GM12874 (cell line): ENCODE measurements around the gene IL1RAPL2.

Experiments
- CTCF ChIP-seq: IDR thresholded peaks from 2 replicates; pipeline ENCODE4 v1.5.1; 2011; ENCODE audit warnings: low read depth, mild to moderate bottlenecking, control low read depth, low read length, moderate library complexity; ENCODE audit not compliant: insufficient read depth

The IL1RAPL2 gene

DNA sequence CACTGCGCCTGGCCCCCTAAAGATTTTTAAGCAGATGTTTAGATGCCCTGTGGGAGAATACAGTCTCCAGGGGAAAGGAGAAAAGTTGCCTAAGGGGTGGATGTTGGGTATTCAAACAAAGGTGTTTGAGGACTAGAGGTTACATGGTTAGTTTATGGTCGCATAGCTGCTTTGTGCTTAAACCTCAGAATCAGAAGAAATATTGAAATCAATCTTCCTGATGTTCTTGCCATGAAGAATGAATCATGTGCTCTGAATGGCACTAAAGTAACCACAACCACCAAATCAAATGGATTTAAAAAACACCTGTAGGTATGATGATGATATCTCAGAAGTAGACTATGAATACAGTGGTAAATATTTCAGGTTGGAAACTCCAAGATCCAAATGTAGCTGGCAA is 697.2 kb downstream of the IL1RAPL2 start:
- no peak for TF ChIP-seq CTCF

DNA sequence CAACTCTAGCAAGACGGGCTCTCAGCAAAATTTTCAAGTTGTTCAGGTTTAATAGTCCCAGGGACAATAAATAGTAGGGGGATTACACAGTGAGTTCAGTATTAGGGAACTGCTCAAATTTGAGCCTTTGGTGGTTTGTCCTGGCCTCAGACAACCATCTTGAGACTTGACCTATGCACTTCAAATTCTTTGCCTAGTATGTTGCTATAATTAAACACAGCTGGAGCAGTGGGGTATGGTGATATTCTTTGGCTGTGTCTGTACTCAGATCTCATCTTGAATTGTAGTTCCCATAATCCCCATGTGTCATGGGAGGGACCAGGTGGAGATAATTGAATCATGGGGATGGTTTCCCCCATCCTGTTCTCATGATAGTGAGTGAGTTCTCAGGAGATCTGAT is 697.8 kb downstream of the IL1RAPL2 start:
- no peak for TF ChIP-seq CTCF

DNA sequence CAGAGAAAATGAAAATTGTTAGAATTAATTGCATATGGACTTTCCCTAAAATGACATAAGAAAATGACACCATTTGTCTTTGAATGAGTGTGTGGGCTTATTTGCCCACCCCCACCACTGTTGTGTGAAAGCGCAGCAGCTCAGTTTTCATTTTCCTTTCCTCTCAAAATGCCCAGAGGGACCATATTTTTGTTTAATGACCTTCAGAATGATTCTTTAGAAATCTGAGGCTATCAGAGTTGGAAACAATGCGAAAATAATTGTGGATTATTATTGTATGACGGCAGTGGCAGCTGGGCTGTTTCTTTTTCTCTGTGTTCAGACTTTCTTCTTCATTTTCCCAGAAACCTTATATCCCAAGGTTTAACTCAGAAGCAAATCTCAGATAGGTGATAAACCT is 699.1 kb downstream of the IL1RAPL2 start:
- TF ChIP-seq CTCF = no peak

GRCh38 chrX:105266456-105266855 is 700.5 kb downstream of the IL1RAPL2 start:
- TF ChIP-seq CTCF = no peak

GRCh38 chrX:105267167-105267566 is 701.2 kb downstream of the IL1RAPL2 start:
- no peak for TF ChIP-seq CTCF

DNA sequence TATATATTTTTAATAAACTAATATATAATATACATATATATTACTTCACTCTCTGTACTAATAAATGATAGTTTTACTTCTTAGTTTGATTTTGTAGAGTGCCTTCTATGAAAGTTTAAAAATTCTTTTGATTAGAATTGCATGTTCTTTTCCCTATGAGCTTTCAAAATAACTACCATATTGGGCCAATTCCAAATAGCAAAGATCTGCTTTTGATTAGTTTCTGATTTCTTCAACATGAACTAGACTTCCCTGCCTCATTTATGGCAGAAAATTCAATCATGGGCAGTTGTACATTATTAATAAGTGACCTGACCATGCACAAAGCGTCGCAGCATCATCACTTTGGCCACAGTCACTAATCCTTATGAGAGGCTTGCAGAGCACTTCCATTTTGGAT is 703.4 kb downstream of the IL1RAPL2 start:
- no peak for TF ChIP-seq CTCF

DNA sequence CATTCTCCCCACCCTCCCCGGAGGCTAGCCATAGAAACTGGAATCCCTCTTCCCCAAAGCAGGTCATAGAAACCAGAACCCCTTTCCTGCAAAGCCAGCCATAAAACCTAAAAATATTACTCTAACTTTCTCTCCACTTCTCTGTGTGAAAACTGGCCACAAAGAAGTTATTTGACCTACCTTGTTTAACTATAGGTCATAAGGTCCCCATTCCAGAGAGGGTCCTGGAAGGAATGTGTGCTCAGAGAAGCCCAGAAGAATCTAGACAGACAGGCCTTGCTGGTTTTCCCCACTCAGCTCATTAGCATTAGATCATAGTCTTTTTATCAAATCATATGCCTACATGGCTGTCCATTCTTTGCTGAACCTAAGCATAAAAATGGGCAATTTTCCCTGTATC is 707.3 kb downstream of the IL1RAPL2 start:
- TF ChIP-seq CTCF = no peak

- TF ChIP-seq CTCF = no peak
Observed at GRCh38 chrX:105274091-105274490, 708.1 kb downstream of the IL1RAPL2 start.
